Brain microvascular endothelial cell (primary cell): Measurements from ENCODE around the gene C17orf50.

Experiments used
- DNase-seq: peaks from one replicate; pipeline ENCODE4 v3.0.0-alpha.2; 2020
- H3K27ac ChIP-seq: fragments of 250-450 bp; sonication (Bioruptor Pico); 2 replicates; pipeline ENCODE4 v1.5.1; 2020; ENCODE audit warnings: mild to moderate bottlenecking, moderate library complexity
- H3K27me3 ChIP-seq: fragments of 250-450 bp; sonication (Bioruptor Pico); replicated peaks from 2 replicates; pipeline ENCODE4 v1.5.1; 2020; ENCODE audit warnings: mild to moderate bottlenecking
- H3K36me3 ChIP-seq: fragments of 250-450 bp; sonication (Bioruptor Pico); replicated peaks from 2 replicates; pipeline ENCODE4 v1.5.1; 2020; ENCODE audit warnings: mild to moderate bottlenecking
- H3K4me3 ChIP-seq: 2 replicates; pipeline ENCODE4 v1.5.1; 2011; ENCODE audit warnings: low read depth, mild to moderate bottlenecking, control low read depth, low read length, moderate library complexity
- CTCF ChIP-seq: IDR thresholded peaks from 2 replicates; pipeline ENCODE4 v1.5.1; 2011; ENCODE audit warnings: low read depth, mild to moderate bottlenecking, moderate library complexity, low read length, control low read depth, inconsistent platforms; ENCODE audit errors: missing control alignments
- in situ Hi-C: cut with HindIII; loops from 2 replicates; pipeline ENCODE4 v1.10.0; 2017; ENCODE audit warnings: low sequenced_read_pairs, low pct_ligation_motif_present

Gene C17orf50

DNA sequence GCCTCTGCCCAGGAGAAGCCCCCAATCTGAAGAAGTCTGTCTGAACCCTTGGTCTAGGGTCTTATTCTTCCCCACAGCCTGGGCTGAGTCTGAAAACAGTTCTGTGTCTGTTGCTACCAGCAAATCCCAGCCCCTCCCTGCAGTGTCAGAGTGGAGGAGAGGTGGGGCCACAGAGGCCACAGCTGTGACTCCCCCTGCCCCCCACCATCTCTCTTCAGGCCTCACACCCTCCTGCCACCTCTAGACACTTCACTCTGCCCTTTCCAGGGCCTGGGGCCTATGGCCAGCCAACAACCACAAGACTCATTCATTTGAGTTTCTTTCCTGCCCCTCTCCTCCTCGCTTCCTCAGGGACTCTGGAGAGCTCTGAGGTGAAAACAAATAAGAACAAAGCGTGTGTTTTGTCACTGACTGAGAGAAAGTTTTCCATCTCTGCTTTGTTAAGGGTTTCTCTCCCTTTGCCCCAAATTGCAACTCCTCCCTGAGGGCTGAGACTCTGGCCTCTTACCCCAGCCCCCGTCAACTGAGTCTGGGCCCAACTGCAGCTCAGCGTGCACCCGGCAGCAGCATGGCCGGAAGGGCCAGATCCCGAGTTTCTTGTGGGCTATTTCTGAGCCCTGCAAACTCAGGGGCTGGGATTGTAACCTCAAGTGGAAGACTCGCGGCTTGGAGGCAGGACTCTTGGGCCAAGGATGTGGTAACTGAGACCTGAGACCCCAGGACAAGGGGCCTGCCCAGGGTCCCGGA is 13.2 kb downstream of the C17orf50 start:
- in situ Hi-C loops: no loop called here
- H3K27me3 ChIP-seq: no peaks in the 10 kb centered on the region
- no peak overlapping the region for H3K27ac ChIP-seq
- DNase-seq: no peak
- H3K36me3 ChIP-seq: no peaks in the 10 kb centered on the region
- TF ChIP-seq CTCF: no peak
- no peak overlapping the region for H3K4me3 ChIP-seq

DNA sequence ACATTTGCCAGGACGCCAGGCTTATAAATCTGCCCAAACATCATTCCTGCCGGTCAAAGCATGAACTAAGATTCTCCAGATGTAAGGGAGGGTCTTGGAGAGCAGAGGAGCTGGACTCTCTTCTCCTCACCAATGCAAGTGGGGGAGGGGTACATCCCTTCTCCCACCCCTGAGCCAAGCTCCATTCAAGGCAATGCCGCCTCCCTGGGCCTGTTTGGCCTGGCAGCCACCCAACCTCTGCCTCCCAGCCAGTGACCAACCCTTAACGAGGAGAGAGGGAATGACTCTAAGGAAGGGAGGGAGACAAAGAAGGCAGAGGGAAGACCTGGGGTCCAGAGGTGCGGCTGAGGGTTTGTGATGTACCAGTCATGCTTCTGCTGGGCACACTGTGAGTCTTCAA is 13.8 kb downstream of the C17orf50 start:
- TF ChIP-seq CTCF: no peak
- in situ Hi-C loops: no loop called here
- no peak overlapping the region for H3K4me3 ChIP-seq

GRCh38 chr17:35775039-35775438 is 14.4 kb downstream of the C17orf50 start:
- no peaks in the 10 kb centered on the region for H3K36me3 ChIP-seq
- H3K27me3 ChIP-seq: no peaks in the 10 kb centered on the region
- no peak for DNase-seq
- in situ Hi-C loops: no loop called here
- TF ChIP-seq CTCF: no peak
- H3K4me3 ChIP-seq: no peak overlapping the region
- no peak overlapping the region for H3K27ac ChIP-seq

More for the DNA sequence above, 13.8 kb downstream of the C17orf50 start:
- Histone ChIP-seq H3K36me3 (no peaks in the 10 kb centered on the region), H3K27ac (no peak overlapping the region), H3K27me3 (no peaks in the 10 kb centered on the region)
- no peak for DNase-seq

DNA sequence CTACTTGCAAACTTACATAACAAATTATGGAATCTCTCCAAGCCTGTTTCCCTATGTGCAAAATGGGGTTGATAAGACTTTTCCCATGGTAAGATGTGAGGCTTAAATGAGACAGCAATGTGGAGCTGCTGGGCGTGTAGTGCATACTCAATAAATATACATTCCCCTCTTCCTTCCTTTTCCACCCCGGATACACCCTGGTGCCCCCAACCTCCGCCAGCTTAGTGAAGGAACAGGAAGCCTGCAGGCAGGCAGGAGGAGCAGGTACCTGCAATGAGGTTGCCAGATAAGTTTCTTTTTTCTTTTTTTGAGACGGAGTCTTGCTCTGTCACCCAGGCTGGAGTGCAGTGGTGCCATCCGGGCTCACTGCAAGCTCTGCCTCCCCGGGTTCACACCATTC is 14.9 kb downstream of the C17orf50 start:
- no peak for DNase-seq
- H3K27me3 ChIP-seq: no peaks in the 10 kb centered on the region

GRCh38 chr17:35778641-35779196 is 18.0 kb downstream of the C17orf50 start:
- no peak for DNase-seq
- H3K27ac ChIP-seq: no peak overlapping the region
- no peaks in the 10 kb centered on the region for H3K27me3 ChIP-seq
- in situ Hi-C loops: no loop called here
- H3K4me3 ChIP-seq: no peak overlapping the region
- H3K36me3 ChIP-seq: no peaks in the 10 kb centered on the region
- TF ChIP-seq CTCF: no peak

More for the DNA sequence above, 14.9 kb downstream of the C17orf50 start:
- no peak for TF ChIP-seq CTCF
- H3K36me3 ChIP-seq: no peaks in the 10 kb centered on the region
- in situ Hi-C loops: no loop called here
- H3K4me3 ChIP-seq: no peak overlapping the region
- no peak overlapping the region for H3K27ac ChIP-seq
